ENCODE measurements around the gene PPP4C. TPM values are rescaled to one million over a fixed set of nuclear protein-coding genes. Genes with fewer than 3 reads are reported as not detected.
A peak's percentile ranks its signal among the peaks of the same experiment; 100 is the strongest.

PPP4C gene
- total RNA-seq, 2 donors from 2014 or later = 144 to 148 TPM

- H3K36me3 Mint-ChIP-seq = peaks cover 16% of the 10 kb centered on the region
- H3K27ac Mint-ChIP-seq = peak overlapping the region in 1 of 2 donors; percentile 27
- H3K9me3 Mint-ChIP-seq = no peaks in the 10 kb centered on the region
- DNase-seq (ENCODE audit: low spot score) (no peak), ATAC-seq (no peak)
- H3K4me3 Mint-ChIP-seq = no peak overlapping the region
- peaks cover 20 to 46% of the 10 kb centered on the region in 2 donors for H3K4me1 Mint-ChIP-seq (ENCODE audit: low read depth in 2 of 2)
- no peaks in the 10 kb centered on the region for H3K27me3 Mint-ChIP-seq
These were observed 3.7 kb downstream of the PPP4C start for GRCh38 chr16:30079480-30079879.

GRCh38 chr16:30082545-30083090 is 6.8 kb downstream of the PPP4C start:
- peaks cover 13 to 22% of the 10 kb centered on the region in 2 donors for H3K4me1 Mint-ChIP-seq (ENCODE audit: low read depth in 2 of 2)
- ATAC-seq = no peak
- H3K27me3 Mint-ChIP-seq = no peaks in the 10 kb centered on the region
- H3K9me3 Mint-ChIP-seq = no peaks in the 10 kb centered on the region
- H3K27ac Mint-ChIP-seq = peak overlapping the region in 1 of 2 donors; percentile 7
- H3K36me3 Mint-ChIP-seq = peaks cover 6% of the 10 kb centered on the region
- H3K4me3 Mint-ChIP-seq = no peak overlapping the region
- no peak for DNase-seq (ENCODE audit: low spot score)

GRCh38 chr16:30083216-30084055 is 7.6 kb downstream of the PPP4C start:
- peak overlapping the region in 1 of 2 donors; percentile 7 for H3K27ac Mint-ChIP-seq
- H3K4me3 Mint-ChIP-seq = no peak overlapping the region
- peaks cover 7 to 15% of the 10 kb centered on the region in 2 donors for H3K4me1 Mint-ChIP-seq (ENCODE audit: low read depth in 2 of 2)
- H3K9me3 Mint-ChIP-seq = no peaks in the 10 kb centered on the region
- ATAC-seq (peak in 1 of 2 donors; percentile 6), DNase-seq (ENCODE audit: low spot score) (no peak)
- H3K36me3 Mint-ChIP-seq = peaks cover 6% of the 10 kb centered on the region
- no peaks in the 10 kb centered on the region for H3K27me3 Mint-ChIP-seq

GRCh38 chr16:30084096-30084815 is 8.5 kb downstream of the PPP4C start:
- H3K27ac Mint-ChIP-seq = no peak overlapping the region
- no peak overlapping the region for H3K4me3 Mint-ChIP-seq
- peaks cover 6% of the 10 kb centered on the region for H3K36me3 Mint-ChIP-seq

GRCh38 chr16:30084816-30085159 is 9.0 kb downstream of the PPP4C start:
- H3K4me3 Mint-ChIP-seq = no peak overlapping the region
- peaks cover 6% of the 10 kb centered on the region for H3K36me3 Mint-ChIP-seq
- ATAC-seq = no peak

More at GRCh38 chr16:30084096-30084815, 8.5 kb downstream of the PPP4C start:
- no peaks in the 10 kb centered on the region for H3K27me3 Mint-ChIP-seq
- H3K4me1 Mint-ChIP-seq (ENCODE audit: low read depth in 2 of 2) = peaks cover 7 to 16% of the 10 kb centered on the region in 2 donors
- peak; percentile 13 to 18 for ATAC-seq
- DNase-seq (ENCODE audit: low spot score) = no peak
- H3K9me3 Mint-ChIP-seq = no peaks in the 10 kb centered on the region

GRCh38 chr16:30085247-30085646 is 9.5 kb downstream of the PPP4C start:
- H3K9me3 Mint-ChIP-seq = no peaks in the 10 kb centered on the region

More at GRCh38 chr16:30084816-30085159, 9.0 kb downstream of the PPP4C start:
- Mint-ChIP-seq H3K27me3 (no peaks in the 10 kb centered on the region), H3K4me1 (ENCODE audit: low read depth in 2 of 2) (peaks cover 7 to 13% of the 10 kb centered on the region in 2 donors), H3K27ac (no peak overlapping the region), H3K9me3 (no peaks in the 10 kb centered on the region)
- no peak for DNase-seq (ENCODE audit: low spot score)

GRCh38 chr16:30085820-30086219 is 10.0 kb downstream of the PPP4C start:
- Mint-ChIP-seq H3K27me3 (no peaks in the 10 kb centered on the region), H3K4me3 (no peak overlapping the region), H3K9me3 (no peaks in the 10 kb centered on the region), H3K27ac (no peak overlapping the region), H3K36me3 (peaks cover 6% of the 10 kb centered on the region), H3K4me1 (ENCODE audit: low read depth in 2 of 2) (peaks cover 11 to 17% of the 10 kb centered on the region in 2 donors)
- no peak for ATAC-seq
- no peak for DNase-seq (ENCODE audit: low spot score)

More at GRCh38 chr16:30085247-30085646, 9.5 kb downstream of the PPP4C start:
- Mint-ChIP-seq H3K4me1 (ENCODE audit: low read depth in 2 of 2) (peaks cover 9 to 16% of the 10 kb centered on the region in 2 donors), H3K27me3 (no peaks in the 10 kb centered on the region), H3K36me3 (peaks cover 6% of the 10 kb centered on the region), H3K4me3 (no peak overlapping the region), H3K27ac (no peak overlapping the region)
- DNase-seq (ENCODE audit: low spot score) (no peak), ATAC-seq (no peak)

- Mint-ChIP-seq H3K27me3 (no peaks in the 10 kb centered on the region), H3K36me3 (peaks cover 6% of the 10 kb centered on the region), H3K4me1 (ENCODE audit: low read depth in 2 of 2) (peaks cover 11 to 17% of the 10 kb centered on the region in 2 donors), H3K4me3 (no peak overlapping the region), H3K27ac (no peak overlapping the region), H3K9me3 (no peaks in the 10 kb centered on the region)
- DNase-seq (ENCODE audit: low spot score) = no peak
- ATAC-seq = no peak
These were observed 10.7 kb downstream of the PPP4C start for GRCh38 chr16:30086291-30087140.

- Mint-ChIP-seq H3K4me3 (no peak overlapping the region), H3K27me3 (no peaks in the 10 kb centered on the region), H3K4me1 (ENCODE audit: low read depth in 2 of 2) (peaks cover 19% of the 10 kb centered on the region in 2 donors), H3K27ac (no peak overlapping the region), H3K9me3 (no peaks in the 10 kb centered on the region), H3K36me3 (peaks cover under 1% of the 10 kb centered on the region)
- no peak for DNase-seq (ENCODE audit: low spot score)
- ATAC-seq = no peak
These were observed 11.5 kb downstream of the PPP4C start for GRCh38 chr16:30087181-30087898.

GRCh38 chr16:30088237-30088831 is 12.5 kb downstream of the PPP4C start:
- Mint-ChIP-seq H3K27me3 (no peaks in the 10 kb centered on the region), H3K27ac (peak overlapping the region; percentile 31 to 41), H3K4me1 (ENCODE audit: low read depth in 2 of 2) (peaks cover 26 to 27% of the 10 kb centered on the region in 2 donors), H3K4me3 (no peak overlapping the region), H3K9me3 (no peaks in the 10 kb centered on the region), H3K36me3 (no peaks in the 10 kb centered on the region)
- DNase-seq (ENCODE audit: low spot score) (no peak), ATAC-seq (no peak)

GRCh38 chr16:30088832-30089624 is 13.2 kb downstream of the PPP4C start:
- Mint-ChIP-seq H3K27me3 (no peaks in the 10 kb centered on the region), H3K4me3 (no peak overlapping the region), H3K27ac (peak overlapping the region in 1 of 2 donors; percentile 41), H3K4me1 (ENCODE audit: low read depth in 2 of 2) (peaks cover 27 to 30% of the 10 kb centered on the region in 2 donors), H3K9me3 (no peaks in the 10 kb centered on the region), H3K36me3 (no peaks in the 10 kb centered on the region)
- DNase-seq (ENCODE audit: low spot score) = no peak
- no peak for ATAC-seq

Data from natural killer cell treated with Interleukin-12 subunit alpha and Interleukin-12 subunit beta and Interleukin-15 and Interleukin-18, amount 100 ng/mL, for 72 hours (primary cell).